Gastrocnemius medialis (tissue), 4 donors: ENCODE measurements around the gene GAL3ST3. TPM values are rescaled to one million over a fixed set of nuclear protein-coding genes. Genes with fewer than 3 reads are reported as not detected.

Experiments
- ATAC-seq, 2 donors: fragments of 150-250 bp; one replicate each; pipeline ENCODE4 v1.9.1; 2016
- DNase-seq, 2 donors: peaks; one replicate each; pipeline ENCODE4 v3.0.0-alpha.2; 2019
- H3K27ac ChIP-seq, 4 donors: fragments of 200-600 bp; sonication (generic); 1 replicate in 1 of 4; 2 replicates in 3 of 4; pipeline ENCODE4 v1.5.1; 2016 to 2018; ENCODE audit warnings: mild to moderate bottlenecking in 2 of 4, moderate library complexity in 1 of 4
- H3K27me3 ChIP-seq, 3 donors: fragments of 200-600 bp; sonication (generic) in 2 of 3; 1 replicate in 1 of 3; 2 replicates in 2 of 3; pipeline versions ENCODE4 v1.5.1 to v1.6.0; 2016 to 2019; ENCODE audit warnings: mild to moderate bottlenecking in 1 of 3, moderate library complexity in 1 of 3
- H3K36me3 ChIP-seq, 2 donors: fragments of 200-600 bp; sonication (generic) in 1 of 2; one replicate each; pipeline ENCODE4 v1.5.1; 2017 to 2018
- H3K4me1 ChIP-seq, 2 donors: fragments of 200-600 bp; sonication (generic) in 1 of 2; one replicate each; pipeline ENCODE4 v1.5.1; 2016 to 2017; ENCODE audit warnings: mild to moderate bottlenecking in 2 of 2
- H3K4me3 ChIP-seq, 4 donors: fragments of 200-600 bp; sonication (generic) in 3 of 4; 1 replicate in 1 of 4; 2 replicates in 3 of 4; pipeline ENCODE4 v1.5.1; 2016 to 2019; ENCODE audit warnings: mild to moderate bottlenecking in 2 of 4
- H3K9me3 ChIP-seq, 3 donors: fragments of 200-600 bp; sonication (generic) in 2 of 3; 1 replicate in 1 of 3; 2 replicates in 2 of 3; pipeline ENCODE4 v1.5.1; 2016 to 2019
- POLR2A ChIP-seq, 2 donors: fragments of 450-650 bp; IDR thresholded peaks; one replicate each; pipeline ENCODE4 v1.6.1; 2017; ENCODE audit warnings: antibody characterized with exemption in 2 of 2, mild to moderate bottlenecking in 2 of 2, moderate library complexity in 2 of 2
- in situ Hi-C, 4 donors: fragments of 200-750 bp; cut with MboI; loops; one replicate each; pipeline versions ENCODE4 v1.15.0 to v1.8.0; 2017; ENCODE audit warnings: low sequenced_read_pairs in 4 of 4
- intact Hi-C: fragments of 100-400 bp; cut with DNase I; formaldehyde crosslinking; loops from one replicate; pipeline ENCODE4 v1.15.1; 2023; ENCODE audit warnings: low total_unique reads
- total RNA-seq, 4 donors: library from RNA; depleted of rRNA; stranded (reverse); fragments of >200 nt; gene quantifications; one replicate each; pipeline versions ENCODE4 v1.1.0 to v1.2.3, GENCODE V29; 2016
- TF ChIP-seq, protein P1 (sequence below), 5 experiments: fragments of 450-650 bp in 3 of 5; fragments of 200-600 bp in 2 of 5; sonication (generic) in 2 of 5; IDR thresholded peaks in 4 of 5; conservative IDR thresholded peaks in 1 of 5; 1 replicate in 4 of 5; 2 replicates in 1 of 5; pipeline ENCODE4 v1.5.1; 2016 to 2019; ENCODE audit warnings: antibody characterized with exemption in 5 of 5, mild to moderate bottlenecking in 3 of 5, moderate library complexity in 3 of 5

Gene GAL3ST3
- total RNA-seq, 4 donors from 2014 or later = 0.12 TPM; not detected in 3

DNA sequence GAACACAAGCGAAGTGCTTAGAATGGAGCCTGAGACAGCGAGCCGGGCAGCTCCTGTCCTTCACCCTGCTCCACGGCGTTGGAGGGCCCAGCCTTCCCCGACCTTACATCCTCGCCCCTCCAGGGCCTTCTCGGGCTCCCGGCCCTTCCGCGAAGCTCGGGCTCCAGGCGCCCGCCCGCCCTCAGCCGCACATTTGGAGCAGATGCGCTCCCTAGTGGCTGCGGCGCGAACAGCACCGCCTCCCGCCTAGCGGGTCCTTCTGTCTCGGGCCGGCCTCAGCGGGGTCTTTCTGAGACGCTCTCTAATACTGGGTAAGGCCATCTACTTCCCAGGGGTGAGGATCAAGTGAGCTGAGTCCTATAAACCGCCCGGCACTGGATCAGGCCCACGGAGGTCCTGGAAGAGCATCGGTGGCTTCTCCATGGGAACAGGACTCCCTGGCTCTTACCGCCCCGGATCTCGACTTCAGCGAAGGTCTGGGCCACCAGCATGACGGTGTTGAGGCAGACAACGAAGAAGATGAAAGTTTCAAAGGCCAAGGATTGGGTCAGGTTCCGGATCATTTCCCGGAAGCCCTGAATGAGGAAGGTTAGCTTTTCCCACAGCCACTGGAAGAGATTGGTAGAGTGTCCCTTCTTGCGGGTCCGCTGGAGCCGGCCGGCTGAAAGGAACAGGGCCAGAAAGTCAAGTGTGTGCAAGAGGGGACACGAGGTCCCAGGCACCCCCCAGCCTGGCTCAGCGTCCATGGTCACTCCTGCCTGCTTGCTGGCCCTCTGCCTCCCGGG lies 26.4 kb downstream of the GAL3ST3 start:
- H3K36me3 ChIP-seq = no peaks in the 10 kb centered on the region
- no peaks in the 10 kb centered on the region for H3K4me1 ChIP-seq
- peak overlapping the region; percentile 21 to 49 (median 32) for H3K4me3 ChIP-seq
- in situ Hi-C loops (no loop called here), intact Hi-C loops (loop anchor here (1.0 kb wide), 1 partner anchor 33 kb away; no protein-coding TSS in a partner anchor)
- DNase-seq (peak; percentile 19 to 47), ATAC-seq (peak; percentile 83 to 94)
- TF ChIP-seq, protein P1, sequence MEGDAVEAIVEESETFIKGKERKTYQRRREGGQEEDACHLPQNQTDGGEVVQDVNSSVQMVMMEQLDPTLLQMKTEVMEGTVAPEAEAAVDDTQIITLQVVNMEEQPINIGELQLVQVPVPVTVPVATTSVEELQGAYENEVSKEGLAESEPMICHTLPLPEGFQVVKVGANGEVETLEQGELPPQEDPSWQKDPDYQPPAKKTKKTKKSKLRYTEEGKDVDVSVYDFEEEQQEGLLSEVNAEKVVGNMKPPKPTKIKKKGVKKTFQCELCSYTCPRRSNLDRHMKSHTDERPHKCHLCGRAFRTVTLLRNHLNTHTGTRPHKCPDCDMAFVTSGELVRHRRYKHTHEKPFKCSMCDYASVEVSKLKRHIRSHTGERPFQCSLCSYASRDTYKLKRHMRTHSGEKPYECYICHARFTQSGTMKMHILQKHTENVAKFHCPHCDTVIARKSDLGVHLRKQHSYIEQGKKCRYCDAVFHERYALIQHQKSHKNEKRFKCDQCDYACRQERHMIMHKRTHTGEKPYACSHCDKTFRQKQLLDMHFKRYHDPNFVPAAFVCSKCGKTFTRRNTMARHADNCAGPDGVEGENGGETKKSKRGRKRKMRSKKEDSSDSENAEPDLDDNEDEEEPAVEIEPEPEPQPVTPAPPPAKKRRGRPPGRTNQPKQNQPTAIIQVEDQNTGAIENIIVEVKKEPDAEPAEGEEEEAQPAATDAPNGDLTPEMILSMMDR (IDR thresholded peaks at IDR 0.05 in 4 of 5, conservative IDR thresholded peaks at IDR 0.05 in 1 of 5) = peak; percentile 90 to 97 (median 92)
- no peak for TF ChIP-seq POLR2A (IDR thresholded peaks at IDR 0.05)
- H3K27me3 ChIP-seq = no peaks in the 10 kb centered on the region
- no peak overlapping the region for H3K27ac ChIP-seq
- H3K9me3 ChIP-seq = no peaks in the 10 kb centered on the region

DNA sequence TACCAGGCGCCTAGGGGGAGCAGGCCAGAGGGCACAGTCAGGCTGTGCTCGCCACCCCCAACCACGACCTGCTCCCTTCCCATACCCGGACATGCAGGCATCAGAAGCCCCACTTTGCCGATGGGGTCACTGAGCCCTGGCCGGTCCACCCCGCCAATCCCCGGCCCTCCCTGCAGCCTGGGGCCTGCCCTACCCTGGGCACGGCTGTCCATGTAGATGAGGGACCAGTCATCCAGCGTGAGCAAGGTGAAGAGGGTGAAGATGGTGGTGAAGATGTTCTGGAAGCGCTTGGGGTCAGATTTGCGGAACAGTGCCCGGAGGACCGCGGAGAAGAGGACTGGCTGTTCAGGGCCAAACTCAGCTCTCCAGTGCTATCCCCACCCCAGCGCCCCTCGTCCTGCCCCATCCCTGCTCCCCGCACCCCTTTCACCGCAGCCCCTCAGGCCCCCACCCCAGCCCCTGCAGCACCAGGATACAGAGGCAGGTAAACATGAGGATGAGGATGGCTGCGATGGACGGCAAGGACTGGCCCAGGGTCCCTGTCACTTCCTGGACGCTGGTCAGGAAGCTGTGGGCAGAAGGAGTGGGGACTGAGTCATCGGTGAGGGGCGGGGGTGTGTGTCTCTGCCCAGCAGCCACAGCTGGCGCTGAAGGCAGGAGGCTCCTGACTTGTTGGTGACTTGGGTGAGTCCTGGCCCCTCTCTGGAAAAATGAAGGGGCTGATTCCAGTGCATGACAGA lies 28.2 kb downstream of the GAL3ST3 start:
- H3K9me3 ChIP-seq = no peaks in the 10 kb centered on the region
- H3K27ac ChIP-seq = no peak overlapping the region
- no peaks in the 10 kb centered on the region for H3K36me3 ChIP-seq
- no peak overlapping the region for H3K4me3 ChIP-seq
- in situ Hi-C loops (no loop called here), intact Hi-C loops (no loop called here)
- no peak for TF ChIP-seq POLR2A (IDR thresholded peaks at IDR 0.05)
- TF ChIP-seq, protein P1 (IDR thresholded peaks at IDR 0.05 in 4 of 5, conservative IDR thresholded peaks at IDR 0.05 in 1 of 5) = no peak
- ATAC-seq = no peak
- DNase-seq = no peak
- H3K27me3 ChIP-seq = no peaks in the 10 kb centered on the region
- peaks cover 3 to 4% of the 10 kb centered on the region in 2 donors for H3K4me1 ChIP-seq

DNA sequence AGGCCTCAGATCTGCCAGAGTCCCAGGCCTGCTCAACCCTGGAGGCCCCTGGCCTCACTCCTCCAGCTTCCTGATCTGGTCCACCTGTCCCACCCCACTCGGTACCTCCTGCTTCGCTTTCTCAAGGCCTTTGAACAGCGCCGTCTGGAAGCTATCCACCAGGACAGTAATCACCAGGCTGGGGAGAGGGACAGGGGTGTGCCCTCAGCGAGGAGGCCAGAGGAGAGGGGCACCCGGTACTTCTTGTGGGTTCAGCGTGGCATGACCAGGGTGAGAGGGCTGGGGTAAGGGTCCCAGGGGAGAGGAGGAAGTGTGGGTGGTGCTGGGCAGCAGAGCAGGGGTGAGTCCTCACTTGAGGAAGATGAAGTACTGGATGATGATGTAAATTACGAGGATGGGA lies 28.7 kb downstream of the GAL3ST3 start:
- Histone ChIP-seq H3K4me3 (no peak overlapping the region), H3K27me3 (no peaks in the 10 kb centered on the region), H3K4me1 (peaks cover 9% of the 10 kb centered on the region in 2 donors), H3K9me3 (no peaks in the 10 kb centered on the region), H3K27ac (no peak overlapping the region), H3K36me3 (no peaks in the 10 kb centered on the region)
- DNase-seq (no peak), ATAC-seq (no peak)
- TF ChIP-seq, protein P1 (IDR thresholded peaks at IDR 0.05 in 4 of 5, conservative IDR thresholded peaks at IDR 0.05 in 1 of 5) = no peak
- no peak for TF ChIP-seq POLR2A (IDR thresholded peaks at IDR 0.05)
- in situ Hi-C loops = no loop called here
- intact Hi-C loops = no loop called here

DNA sequence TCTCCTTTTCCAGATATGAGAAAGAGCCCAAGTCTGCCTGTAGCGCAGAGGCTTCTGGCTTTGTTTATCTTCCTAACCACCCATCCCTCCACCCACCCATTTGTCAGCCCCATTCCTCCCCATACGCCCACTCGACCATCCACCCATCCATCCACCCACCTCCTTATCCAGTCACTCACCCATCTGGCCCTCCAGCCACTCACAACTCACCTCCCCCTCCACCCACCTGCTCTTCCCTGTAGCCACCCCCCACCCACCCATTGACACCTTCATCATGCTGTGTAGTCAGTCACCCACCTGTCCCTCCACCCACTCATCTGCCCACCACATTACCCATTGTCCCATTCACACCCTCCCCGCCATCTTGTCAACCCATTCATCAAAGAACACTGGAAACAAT lies 31.6 kb downstream of the GAL3ST3 start:
- TF ChIP-seq, protein P1 (IDR thresholded peaks at IDR 0.05 in 4 of 5, conservative IDR thresholded peaks at IDR 0.05 in 1 of 5) = no peak
- no peak for TF ChIP-seq POLR2A (IDR thresholded peaks at IDR 0.05)
- Histone ChIP-seq H3K27me3 (peaks cover 7 to 9% (median 8%) of the 10 kb centered on the region in 3 donors), H3K4me3 (no peak overlapping the region), H3K27ac (no peak overlapping the region), H3K4me1 (peaks cover 9 to 15% of the 10 kb centered on the region in 2 donors), H3K9me3 (no peaks in the 10 kb centered on the region), H3K36me3 (no peaks in the 10 kb centered on the region)
- DNase-seq (no peak), ATAC-seq (no peak)
- in situ Hi-C loops (no loop called here), intact Hi-C loops (no loop called here)
